ENCODE data around the gene SPATA31C1. TPM values are rescaled to one million over a fixed set of nuclear protein-coding genes. Genes with fewer than 3 reads are reported as not detected.

SPATA31C1 gene
- total RNA-seq, 1 experiment from 2014 or later: not detected

GRCh38 chr9:87876708-87877107 lies 41.1 kb upstream of the SPATA31C1 start:
- Histone ChIP-seq H3K79me2 (ENCODE audit: insufficient read depth, low read length) (no peaks in the 10 kb centered on the region), H3K9me2 (ENCODE audit: insufficient read depth) (no peaks in the 10 kb centered on the region), H3K27ac (ENCODE audit: low read depth, low read length) (no peak overlapping the region), H3K9ac (ENCODE audit: low read length) (no peak overlapping the region), H3K4me3 (replicated peaks in 1 of 2; ENCODE audit: low read depth in 1 of 2, low read length in 2 of 2) (no peak overlapping the region), H3K27me3 (ENCODE audit: insufficient read depth, low read length) (no peaks in the 10 kb centered on the region), H3K4me1 (ENCODE audit: control insufficient read depth in 1 of 2, insufficient read depth in 2 of 2, low read length in 2 of 2) (peaks cover 0 to 7% of the 10 kb centered on the region in 2 experiments; a peak in 2 of 4 replicates), H3K36me3 (ENCODE audit: control insufficient read depth in 1 of 2, insufficient read depth in 2 of 2, low read length in 2 of 2) (no peaks in the 10 kb centered on the region), H3K9me3 (ENCODE audit: control insufficient read depth in 1 of 2, insufficient read depth in 1 of 2, low read depth in 1 of 2, low read length in 2 of 2) (peaks cover 0 to 6% of the 10 kb centered on the region in 2 experiments; a peak in 1 of 4 replicates), H3K4me2 (ENCODE audit: low read length) (no peak overlapping the region), H2AFZ (ENCODE audit: low read depth, low read length, poor library complexity, severe bottlenecking) (no peak overlapping the region), H4K20me1 (ENCODE audit: insufficient read depth) (no peaks in the 10 kb centered on the region)
- RAD21 ChIA-PET (ENCODE audit: low non-redundant PET in 1 of 2, low total read pairs in 2 of 2, uncharacterized antibody in 2 of 2, unreplicated experiment in 2 of 2): no interaction called here
- no TSS peak for BruUV-seq (replicated peaks)
- TF ChIP-seq POLR2AphosphoS5 (IDR thresholded peaks at IDR 0.05; ENCODE audit: low read depth, low read length) (no peak), EGR1 (IDR thresholded peaks at IDR 0.05; ENCODE audit: low read depth) (no peak), MAX (IDR thresholded peaks at IDR 0.05) (no peak), ZNF274 (IDR thresholded peaks at IDR 0.05; ENCODE audit: low read depth, low read length) (no peak), ATF3 (IDR thresholded peaks at IDR 0.05) (no peak), YY1 (IDR thresholded peaks at IDR 0.05; ENCODE audit: extremely low read depth, insufficient replicate concordance, low read depth, low read length) (no peak), TCF7L2 (IDR thresholded peaks at IDR 0.05; ENCODE audit: borderline replicate concordance, extremely low read depth, insufficient read depth, insufficient read length) (no peak), SIN3A (IDR thresholded peaks at IDR 0.05; ENCODE audit: low read depth) (no peak), SRF (IDR thresholded peaks at IDR 0.05; ENCODE audit: low read depth) (no peak), ELF1 (IDR thresholded peaks at IDR 0.05; ENCODE audit: borderline replicate concordance, low read depth) (no peak), JUND (IDR thresholded peaks at IDR 0.05) (no peak), EZH2 (IDR thresholded peaks at IDR 0.05) (no peak), ZFX (IDR thresholded peaks at IDR 0.05) (no peak), CBX3 (IDR thresholded peaks at IDR 0.05; ENCODE audit: low read depth) (no peak), EZH2phosphoT487 (IDR thresholded peaks at IDR 0.05; ENCODE audit: borderline replicate concordance) (no peak), CEBPB (IDR thresholded peaks at IDR 0.05; ENCODE audit: low read depth) (no peak), RAD21 (IDR thresholded peaks at IDR 0.05; ENCODE audit: low read depth) (no peak)
- TF ChIP-seq, protein P1, sequence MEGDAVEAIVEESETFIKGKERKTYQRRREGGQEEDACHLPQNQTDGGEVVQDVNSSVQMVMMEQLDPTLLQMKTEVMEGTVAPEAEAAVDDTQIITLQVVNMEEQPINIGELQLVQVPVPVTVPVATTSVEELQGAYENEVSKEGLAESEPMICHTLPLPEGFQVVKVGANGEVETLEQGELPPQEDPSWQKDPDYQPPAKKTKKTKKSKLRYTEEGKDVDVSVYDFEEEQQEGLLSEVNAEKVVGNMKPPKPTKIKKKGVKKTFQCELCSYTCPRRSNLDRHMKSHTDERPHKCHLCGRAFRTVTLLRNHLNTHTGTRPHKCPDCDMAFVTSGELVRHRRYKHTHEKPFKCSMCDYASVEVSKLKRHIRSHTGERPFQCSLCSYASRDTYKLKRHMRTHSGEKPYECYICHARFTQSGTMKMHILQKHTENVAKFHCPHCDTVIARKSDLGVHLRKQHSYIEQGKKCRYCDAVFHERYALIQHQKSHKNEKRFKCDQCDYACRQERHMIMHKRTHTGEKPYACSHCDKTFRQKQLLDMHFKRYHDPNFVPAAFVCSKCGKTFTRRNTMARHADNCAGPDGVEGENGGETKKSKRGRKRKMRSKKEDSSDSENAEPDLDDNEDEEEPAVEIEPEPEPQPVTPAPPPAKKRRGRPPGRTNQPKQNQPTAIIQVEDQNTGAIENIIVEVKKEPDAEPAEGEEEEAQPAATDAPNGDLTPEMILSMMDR (IDR thresholded peaks at IDR 0.05 in 2 of 3, conservative IDR thresholded peaks at IDR 0.05 in 1 of 3; ENCODE audit: borderline replicate concordance in 1 of 3, insufficient read depth in 1 of 3, low read depth in 2 of 3, low read length in 2 of 3): no peak
- TF ChIP-seq, protein P2, sequence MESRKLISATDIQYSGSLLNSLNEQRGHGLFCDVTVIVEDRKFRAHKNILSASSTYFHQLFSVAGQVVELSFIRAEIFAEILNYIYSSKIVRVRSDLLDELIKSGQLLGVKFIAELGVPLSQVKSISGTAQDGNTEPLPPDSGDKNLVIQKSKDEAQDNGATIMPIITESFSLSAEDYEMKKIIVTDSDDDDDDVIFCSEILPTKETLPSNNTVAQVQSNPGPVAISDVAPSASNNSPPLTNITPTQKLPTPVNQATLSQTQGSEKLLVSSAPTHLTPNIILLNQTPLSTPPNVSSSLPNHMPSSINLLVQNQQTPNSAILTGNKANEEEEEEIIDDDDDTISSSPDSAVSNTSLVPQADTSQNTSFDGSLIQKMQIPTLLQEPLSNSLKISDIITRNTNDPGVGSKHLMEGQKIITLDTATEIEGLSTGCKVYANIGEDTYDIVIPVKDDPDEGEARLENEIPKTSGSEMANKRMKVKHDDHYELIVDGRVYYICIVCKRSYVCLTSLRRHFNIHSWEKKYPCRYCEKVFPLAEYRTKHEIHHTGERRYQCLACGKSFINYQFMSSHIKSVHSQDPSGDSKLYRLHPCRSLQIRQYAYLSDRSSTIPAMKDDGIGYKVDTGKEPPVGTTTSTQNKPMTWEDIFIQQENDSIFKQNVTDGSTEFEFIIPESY (IDR thresholded peaks at IDR 0.05; ENCODE audit: extremely low read depth, insufficient replicate concordance, low read length): no peak
- TF ChIP-seq, protein P3, sequence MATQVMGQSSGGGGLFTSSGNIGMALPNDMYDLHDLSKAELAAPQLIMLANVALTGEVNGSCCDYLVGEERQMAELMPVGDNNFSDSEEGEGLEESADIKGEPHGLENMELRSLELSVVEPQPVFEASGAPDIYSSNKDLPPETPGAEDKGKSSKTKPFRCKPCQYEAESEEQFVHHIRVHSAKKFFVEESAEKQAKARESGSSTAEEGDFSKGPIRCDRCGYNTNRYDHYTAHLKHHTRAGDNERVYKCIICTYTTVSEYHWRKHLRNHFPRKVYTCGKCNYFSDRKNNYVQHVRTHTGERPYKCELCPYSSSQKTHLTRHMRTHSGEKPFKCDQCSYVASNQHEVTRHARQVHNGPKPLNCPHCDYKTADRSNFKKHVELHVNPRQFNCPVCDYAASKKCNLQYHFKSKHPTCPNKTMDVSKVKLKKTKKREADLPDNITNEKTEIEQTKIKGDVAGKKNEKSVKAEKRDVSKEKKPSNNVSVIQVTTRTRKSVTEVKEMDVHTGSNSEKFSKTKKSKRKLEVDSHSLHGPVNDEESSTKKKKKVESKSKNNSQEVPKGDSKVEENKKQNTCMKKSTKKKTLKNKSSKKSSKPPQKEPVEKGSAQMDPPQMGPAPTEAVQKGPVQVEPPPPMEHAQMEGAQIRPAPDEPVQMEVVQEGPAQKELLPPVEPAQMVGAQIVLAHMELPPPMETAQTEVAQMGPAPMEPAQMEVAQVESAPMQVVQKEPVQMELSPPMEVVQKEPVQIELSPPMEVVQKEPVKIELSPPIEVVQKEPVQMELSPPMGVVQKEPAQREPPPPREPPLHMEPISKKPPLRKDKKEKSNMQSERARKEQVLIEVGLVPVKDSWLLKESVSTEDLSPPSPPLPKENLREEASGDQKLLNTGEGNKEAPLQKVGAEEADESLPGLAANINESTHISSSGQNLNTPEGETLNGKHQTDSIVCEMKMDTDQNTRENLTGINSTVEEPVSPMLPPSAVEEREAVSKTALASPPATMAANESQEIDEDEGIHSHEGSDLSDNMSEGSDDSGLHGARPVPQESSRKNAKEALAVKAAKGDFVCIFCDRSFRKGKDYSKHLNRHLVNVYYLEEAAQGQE (IDR thresholded peaks at IDR 0.05; ENCODE audit: low read depth): no peak
- intact Hi-C loops (cut with micrococcal nuclease): no loop called here
- POLR2A ChIA-PET: no interaction called here
- DNase-seq (ENCODE audit: low read depth, low spot score): no peak
- CTCF ChIA-PET: no interaction called here
- ATAC-seq: no peak

Measured in HCT116 (cell line).